GM19238 (cell line): ENCODE data around the gene PARP8.
"Not testable (repeated sequence)": the region's sequence is repeated elsewhere in the genome, so short reads cannot be mapped to it uniquely, and the experiment has no call there.

Experiments used
- DNase-seq: peaks from one replicate; pipeline ENCODE4 v3.0.0; 2011; ENCODE audit warnings: low spot score; ENCODE audit not compliant: insufficient read length

PARP8 gene

GRCh38 chr5:50666261-50667022 lies at the start of gene PARP8:
Gene PARP8 (plus strand): TSS chr5:50666637. CDS start chr5:50667096, 459 bp downstream.
- DNase-seq = no peak

GRCh38 chr5:50623666-50624065 lies 42.8 kb upstream of the PARP8 start:
- DNase-seq = no peak

DNA sequence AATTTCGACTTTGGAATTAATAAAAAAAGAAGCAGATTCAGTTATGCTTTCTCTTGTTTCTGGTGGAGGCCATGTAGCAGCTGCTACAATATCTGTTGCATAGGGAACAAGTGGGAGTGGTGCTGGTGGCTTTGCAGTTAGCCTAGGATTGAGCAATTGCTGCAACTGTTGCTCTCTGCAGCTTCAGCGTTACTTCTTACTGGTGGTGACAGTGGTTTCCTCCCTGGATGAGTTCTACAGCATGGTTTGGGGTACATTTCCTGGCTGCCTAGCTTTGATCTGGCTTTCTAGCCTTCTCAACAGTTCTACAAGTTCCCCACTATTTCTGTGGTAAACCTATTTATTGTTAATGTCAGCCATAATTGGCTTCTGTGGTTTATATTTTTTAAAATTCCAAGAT lies 31.6 kb upstream of the PARP8 start:
- not testable (repeated sequence) for DNase-seq

DNA sequence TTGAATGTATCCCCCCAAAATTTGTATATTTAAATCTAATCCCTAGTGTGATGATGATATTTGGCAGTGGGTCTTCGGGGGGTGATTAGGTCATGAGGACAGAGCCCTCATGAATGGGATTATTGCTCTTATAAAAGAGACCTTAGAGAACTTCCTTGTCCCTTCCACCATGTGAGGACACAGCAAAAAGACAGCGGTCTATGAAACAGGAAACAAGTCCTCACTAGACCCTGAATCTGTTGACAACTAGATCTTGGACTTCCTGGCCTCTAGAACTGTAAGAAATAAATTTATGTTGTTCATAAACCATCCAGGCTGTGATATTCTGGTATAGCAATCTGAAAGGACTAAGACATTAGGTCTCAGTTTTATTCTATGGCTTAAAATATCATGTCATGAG lies 28.9 kb upstream of the PARP8 start:
- DNase-seq = not testable (repeated sequence)

DNA sequence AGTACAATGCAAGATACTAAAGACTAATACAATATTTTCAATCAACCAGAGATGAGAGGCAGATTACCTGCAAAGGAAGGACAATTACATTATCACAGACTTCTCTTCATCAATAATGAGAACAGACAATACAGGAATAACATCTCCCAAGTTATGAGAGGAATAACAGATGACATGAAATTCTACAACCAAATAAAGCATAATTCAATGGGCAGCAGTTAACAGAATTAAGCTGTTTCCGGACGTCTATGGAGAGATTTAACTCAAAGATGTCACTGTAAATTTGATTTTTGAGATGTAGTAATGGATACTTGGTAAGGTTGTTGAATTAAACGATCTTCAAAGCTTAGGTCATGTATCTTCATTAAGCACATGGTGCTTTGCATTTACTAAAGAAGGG lies 19.8 kb upstream of the PARP8 start:
- DNase-seq = no peak

DNA sequence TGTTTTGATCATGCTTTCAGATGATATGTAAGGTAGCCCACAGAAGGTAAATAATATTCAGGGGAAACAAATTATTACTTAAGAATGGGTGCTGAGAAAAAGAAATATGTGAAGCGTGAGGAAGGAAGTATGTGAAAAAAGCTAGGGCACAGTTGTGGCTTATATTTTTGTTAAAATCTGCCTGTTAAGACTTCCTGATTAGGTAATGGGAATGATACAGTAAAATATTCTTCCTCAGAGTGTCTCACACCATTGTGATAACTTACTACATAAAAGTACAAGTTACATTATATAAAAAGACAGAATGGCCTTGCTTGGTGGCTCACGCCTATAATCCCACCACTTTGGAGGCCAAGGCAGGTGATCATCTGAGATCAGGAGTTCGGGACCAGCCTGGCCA lies 18.7 kb upstream of the PARP8 start:
- DNase-seq = no peak

GRCh38 chr5:50653946-50654345 lies 12.5 kb upstream of the PARP8 start:
- DNase-seq = no peak

DNA sequence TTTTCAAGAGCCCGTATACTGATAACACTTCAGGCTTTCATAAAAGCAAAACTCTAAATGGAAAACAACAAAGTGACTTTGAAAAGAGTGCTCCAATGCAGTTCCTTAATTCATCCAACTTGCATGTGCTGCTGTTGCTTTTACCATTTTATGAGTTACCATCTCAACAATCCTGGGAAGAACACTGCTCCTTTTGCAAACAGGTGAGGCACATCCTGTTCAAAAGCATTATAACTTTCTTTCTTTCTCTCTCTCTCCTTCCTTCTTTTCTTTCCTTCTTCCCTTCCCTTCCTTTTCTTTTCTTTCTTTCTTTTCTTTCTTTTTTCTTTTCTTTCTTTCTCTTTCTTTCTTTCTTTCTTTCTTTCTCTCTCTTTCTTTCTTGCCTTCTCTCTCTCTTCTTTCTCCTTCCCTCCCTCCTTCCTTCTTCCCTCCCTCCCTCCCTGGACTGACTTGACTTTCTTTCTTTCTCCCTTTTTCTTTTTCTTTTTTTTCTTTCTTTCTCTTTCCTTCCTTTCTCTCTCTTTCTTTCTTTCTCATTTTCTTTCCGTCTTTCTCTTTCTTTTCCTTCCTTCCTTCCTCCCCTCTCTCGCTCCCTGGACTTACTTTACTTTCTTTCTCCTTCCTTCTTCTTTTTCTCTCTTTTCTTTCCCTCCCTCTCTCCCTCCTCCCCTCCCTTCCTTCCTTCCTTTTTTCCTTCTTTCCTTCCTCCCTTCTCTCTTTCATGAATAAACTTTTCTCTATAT lies 11.2 kb upstream of the PARP8 start:
- DNase-seq = no peak

DNA sequence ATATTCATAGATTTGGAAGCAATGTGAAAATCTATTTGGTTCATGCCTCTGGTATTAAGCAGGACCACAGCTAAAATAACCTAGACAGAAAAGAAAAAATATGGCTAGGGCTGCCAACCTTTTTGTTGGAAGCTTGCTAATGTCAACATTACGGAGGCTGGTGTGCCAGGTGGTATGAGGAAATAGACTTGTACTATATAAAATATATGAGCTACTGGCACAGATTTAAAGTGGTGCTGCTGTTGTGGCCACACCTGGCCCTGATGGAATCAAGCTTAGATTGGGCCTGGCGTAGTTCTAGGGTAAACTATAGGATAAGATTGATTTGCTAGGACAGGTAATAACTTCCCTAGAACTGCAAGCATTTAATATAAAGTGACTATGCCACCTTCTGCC lies 10.6 kb upstream of the PARP8 start:
- DNase-seq = no peak

GRCh38 chr5:50657044-50657443 lies 9.4 kb upstream of the PARP8 start:
- no peak for DNase-seq

GRCh38 chr5:50658246-50658645 lies 8.2 kb upstream of the PARP8 start:
- no peak for DNase-seq

DNA sequence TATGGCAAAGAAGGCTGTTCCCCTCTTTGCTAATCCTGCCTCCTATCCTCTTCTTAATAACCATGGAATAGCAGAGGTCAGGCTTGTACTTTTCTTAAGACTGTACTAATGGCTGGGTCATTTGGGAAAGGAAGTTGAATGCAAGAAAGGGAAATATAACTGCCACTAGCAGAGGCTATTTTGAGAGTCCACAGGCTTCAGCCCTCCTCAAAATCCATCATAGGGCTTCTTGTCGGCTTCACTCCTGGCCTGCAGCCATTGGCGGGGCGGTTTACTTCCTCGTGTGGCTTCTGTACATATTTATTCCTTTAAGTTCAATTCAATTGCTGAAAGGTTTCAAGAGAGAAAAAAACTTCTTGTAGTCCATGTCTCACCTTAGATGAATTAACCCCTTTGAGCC lies 2.8 kb upstream of the PARP8 start:
- DNase-seq = no peak

- no peak for DNase-seq
Observed at GRCh38 chr5:50665091-50665490, 1.3 kb upstream of the PARP8 start.

DNA sequence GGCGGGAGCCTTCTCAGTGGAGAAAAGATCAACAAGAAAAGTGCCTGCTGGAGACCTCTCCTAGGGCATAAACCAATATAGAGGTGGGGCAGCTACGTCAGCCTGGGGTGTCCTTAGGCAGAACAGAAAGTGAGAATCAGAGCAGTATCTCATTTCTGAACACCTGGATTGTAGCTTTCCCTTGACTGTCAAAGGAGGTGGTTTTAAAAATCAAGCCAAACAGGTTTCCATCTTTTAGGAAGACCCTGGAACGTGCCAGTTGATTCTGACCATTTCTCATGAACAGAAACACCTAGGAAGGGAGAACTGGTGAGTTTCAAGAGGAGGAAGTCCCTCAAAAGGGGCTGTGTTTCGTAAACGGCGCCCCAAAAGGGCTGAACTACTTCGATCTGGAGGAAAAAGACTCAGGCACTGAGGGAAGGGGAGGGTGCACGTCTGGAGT lies 655 bp upstream of the PARP8 start:
- DNase-seq = not testable (repeated sequence)

DNA sequence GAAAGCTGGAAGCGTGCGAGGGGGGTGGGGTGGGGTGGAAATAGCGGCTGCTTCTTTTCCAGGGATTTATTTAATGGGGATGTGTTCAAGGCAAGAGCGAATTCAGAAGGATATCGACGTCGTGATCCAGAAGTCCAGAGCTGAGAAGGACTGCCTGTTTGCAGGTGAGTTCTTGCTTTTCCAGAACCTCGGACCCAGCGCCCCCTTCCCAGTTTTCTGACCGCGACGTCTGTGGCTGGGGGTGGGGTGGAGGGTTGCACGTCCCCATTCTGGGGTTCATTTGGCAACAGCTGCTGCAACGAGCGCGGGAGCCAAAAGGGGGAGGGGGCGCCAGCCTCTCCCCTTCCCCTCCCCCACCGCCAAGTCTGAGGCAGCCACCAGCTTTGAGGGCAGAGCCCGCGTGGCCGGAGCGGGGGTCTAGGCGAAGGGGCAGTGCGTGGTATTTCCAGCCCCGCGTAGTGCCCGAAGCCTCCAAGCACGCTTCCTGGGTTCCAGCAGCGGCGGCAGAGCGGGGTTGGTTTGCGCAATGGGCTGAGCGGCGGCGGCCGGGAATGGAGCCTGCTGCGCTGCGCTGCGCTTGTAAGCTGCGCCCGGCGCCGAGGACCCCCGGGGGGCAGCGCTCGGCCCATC lies 701 bp downstream of the PARP8 start:
- DNase-seq = no peak

DNA sequence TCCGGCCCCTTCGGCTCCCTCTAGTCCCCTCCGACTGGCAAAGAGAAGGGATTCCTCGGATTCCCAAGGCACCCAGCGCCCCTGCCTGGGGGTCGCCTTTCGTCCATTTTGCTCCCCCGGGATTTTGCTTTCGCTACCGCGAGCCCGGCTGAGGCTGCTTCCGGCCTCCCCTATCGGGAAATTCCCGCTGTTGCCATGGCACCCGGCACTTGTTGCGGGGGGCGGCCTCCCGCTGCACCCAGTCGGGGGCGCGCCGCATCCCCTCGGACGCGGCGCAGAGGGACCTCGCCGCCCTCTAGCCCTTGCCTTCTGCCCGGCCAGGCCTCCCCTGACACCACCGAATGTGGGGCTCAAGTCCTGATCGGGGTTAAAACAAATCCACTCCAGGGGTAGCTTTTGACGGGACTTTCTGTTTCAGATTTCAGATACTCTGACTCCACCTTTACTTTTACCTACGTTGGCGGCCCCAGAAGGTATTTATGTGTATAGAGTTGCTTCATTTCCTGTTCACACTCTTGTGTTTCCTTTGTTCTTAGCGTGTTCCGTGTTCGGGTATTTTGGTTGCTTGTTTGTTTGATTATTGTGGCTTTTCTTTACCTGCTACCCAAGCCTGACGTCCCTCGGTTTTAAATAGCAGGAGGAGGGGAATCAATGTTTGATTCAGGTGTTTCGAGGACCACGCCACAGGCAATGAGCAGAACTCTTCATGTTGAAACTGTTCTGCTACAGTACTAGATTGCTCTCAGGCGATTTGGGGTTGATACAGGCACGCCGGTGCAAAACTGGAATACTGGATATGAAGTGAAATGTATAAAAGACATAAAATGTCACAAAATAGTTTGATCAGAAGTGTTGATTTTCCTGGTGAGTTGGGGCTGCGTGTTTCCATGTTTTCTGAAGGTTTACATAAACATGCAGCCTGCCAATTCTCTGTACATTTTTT lies 1.5 kb downstream of the PARP8 start:
- DNase-seq = no peak

DNA sequence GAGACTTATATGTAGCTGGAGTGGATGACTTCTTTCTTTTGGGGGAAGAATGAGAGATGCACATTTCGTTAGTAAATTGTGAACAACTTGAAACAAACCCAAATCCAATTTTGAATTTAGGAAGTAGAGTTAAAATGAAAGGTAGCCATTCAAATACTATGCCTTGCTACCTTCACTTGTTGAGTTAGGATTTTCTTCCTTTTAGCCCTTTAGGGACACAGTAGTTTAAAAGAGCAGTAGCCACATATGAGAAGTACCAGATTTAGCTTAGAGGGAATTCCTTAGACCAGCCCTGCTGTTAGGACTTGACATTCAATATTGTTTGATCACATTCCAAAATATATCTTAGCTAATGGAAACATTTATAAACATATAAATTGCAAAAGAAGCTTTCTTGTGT lies 2.2 kb downstream of the PARP8 start:
- not testable (repeated sequence) for DNase-seq

- DNase-seq = no peak
Observed at GRCh38 chr5:50672663-50673062, 6.2 kb downstream of the PARP8 start.

DNA sequence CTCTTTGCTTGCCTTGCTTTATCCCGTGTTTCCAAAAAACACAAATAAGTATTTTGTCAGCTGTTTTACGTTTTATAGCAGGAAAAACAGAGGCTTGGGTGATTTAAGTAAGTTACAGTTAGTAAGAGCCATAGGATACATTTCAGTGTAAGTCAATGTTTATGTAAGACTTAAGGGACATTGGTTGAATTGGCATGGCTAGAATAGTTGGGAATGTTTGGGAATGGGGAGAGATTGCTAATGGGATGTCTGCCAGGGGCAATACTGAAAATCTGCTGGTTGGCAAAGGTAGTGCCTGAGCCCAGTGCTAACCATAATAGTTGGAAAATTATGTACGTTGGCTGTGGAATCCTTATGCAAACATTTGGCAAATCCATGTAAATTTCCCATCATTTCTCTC lies 7.0 kb downstream of the PARP8 start:
- DNase-seq = not testable (repeated sequence)

GRCh38 chr5:50675385-50675784 lies 8.9 kb downstream of the PARP8 start:
- no peak for DNase-seq

DNA sequence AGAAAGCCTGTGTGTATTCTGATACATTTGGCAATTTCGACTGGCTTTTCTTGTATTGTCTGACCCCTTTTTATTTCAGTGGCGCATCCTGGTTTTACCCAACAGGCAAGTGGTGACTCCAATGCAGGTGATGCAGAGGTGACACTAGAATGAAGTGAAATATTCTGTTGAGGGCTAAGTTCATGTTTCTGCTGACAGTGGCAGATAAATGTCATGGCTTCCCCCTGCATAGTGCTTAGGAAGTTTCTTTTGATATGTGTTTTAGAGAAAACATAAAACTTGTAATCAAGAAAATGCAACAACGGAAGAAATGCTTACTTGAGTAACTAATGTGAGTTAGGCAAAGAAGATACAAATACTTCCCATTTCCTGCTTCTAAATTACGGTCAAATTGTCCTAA lies 13.1 kb downstream of the PARP8 start:
- DNase-seq = not testable (repeated sequence)
